CD14-positive monocyte (primary cell): ENCODE data around the gene INPP4A. TPM values are rescaled to one million over a fixed set of nuclear protein-coding genes. Genes with fewer than 3 reads are reported as not detected.

Experiments
- DNase-seq, 3 donors: peaks; one replicate each; pipeline ENCODE4 v3.0.0-alpha.2; 2011 to 2022
- H2AFZ ChIP-seq: 2 replicates; pipeline ENCODE4 v1.6.0; 2012; ENCODE audit warnings: mild to moderate bottlenecking, low read depth, low read length, inconsistent platforms; ENCODE audit not compliant: insufficient read depth, poor library complexity, severe bottlenecking
- H3K27ac ChIP-seq, 2 donors: 1 replicate in 1 of 2; 2 replicates in 1 of 2; pipeline ENCODE4 v1.5.1; 2012 to 2013; ENCODE audit warnings: low read length in 2 of 2, control low read depth in 1 of 2, inconsistent platforms in 1 of 2, low read depth in 1 of 2, mild to moderate bottlenecking in 1 of 2
- H3K27me3 ChIP-seq, 2 donors: one replicate each; pipeline versions ENCODE4 v1.6.0 to v1.6.1; 2011 to 2013; ENCODE audit warnings: low read length in 2 of 2; ENCODE audit not compliant: control insufficient read depth in 2 of 2, insufficient read depth in 2 of 2
- H3K36me3 ChIP-seq, 2 donors: replicated peaks in 1 of 2; 1 replicate in 1 of 2; 2 replicates in 1 of 2; pipeline versions ENCODE4 v1.5.1 to v1.6.1; 2012 to 2013; ENCODE audit warnings: low read length in 2 of 2, control low read depth in 1 of 2, inconsistent platforms in 1 of 2, mild to moderate bottlenecking in 1 of 2; ENCODE audit not compliant: insufficient read depth in 2 of 2, control insufficient read depth in 1 of 2
- H3K4me1 ChIP-seq, 2 donors: 1 replicate in 1 of 2; 2 replicates in 1 of 2; pipeline versions ENCODE4 v1.5.1 to v1.6.1; 2012 to 2013; ENCODE audit warnings: low read length in 2 of 2, control low read depth in 1 of 2, inconsistent platforms in 1 of 2, mild to moderate bottlenecking in 1 of 2, moderate library complexity in 1 of 2; ENCODE audit not compliant: insufficient read depth in 2 of 2, control insufficient read depth in 1 of 2
- H3K4me2 ChIP-seq: replicated peaks from 2 replicates; pipeline ENCODE3; 2012; ENCODE audit warnings: low read length, moderate library complexity, mild to moderate bottlenecking; ENCODE audit not compliant: poor library complexity, severe bottlenecking; ENCODE audit errors: extremely low read depth
- H3K4me3 ChIP-seq, 3 experiments: fragments of 200-600 bp in 1 of 3; sonication (generic) in 1 of 3; replicated peaks in 1 of 3; 1 replicate in 2 of 3; 2 replicates in 1 of 3; pipeline ENCODE4 v1.5.1; 2011 to 2013; ENCODE audit warnings: low read length in 3 of 3, mild to moderate bottlenecking in 3 of 3, control low read depth in 2 of 3, low read depth in 2 of 3, inconsistent platforms in 1 of 3, moderate library complexity in 1 of 3
- H3K79me2 ChIP-seq: 2 replicates; pipeline ENCODE4 v1.6.0; 2012; ENCODE audit warnings: mild to moderate bottlenecking, control low read depth, inconsistent platforms, low read length, moderate library complexity; ENCODE audit not compliant: insufficient read depth
- H3K9ac ChIP-seq: 2 replicates; pipeline ENCODE4 v1.6.0; 2017; ENCODE audit warnings: low read length, mild to moderate bottlenecking; ENCODE audit not compliant: insufficient read depth, poor library complexity, severe bottlenecking
- H3K9me3 ChIP-seq, 2 donors: replicated peaks in 1 of 2; 1 replicate in 1 of 2; 2 replicates in 1 of 2; pipeline versions ENCODE4 v1.5.1 to v1.6.1; 2012 to 2013; ENCODE audit warnings: low read length in 2 of 2, control low read depth in 1 of 2; ENCODE audit not compliant: control insufficient read depth in 1 of 2, insufficient read depth in 1 of 2
- H4K20me1 ChIP-seq: 2 replicates; pipeline ENCODE4 v1.6.0; 2012; ENCODE audit warnings: mild to moderate bottlenecking, low read length, control low read depth, moderate library complexity; ENCODE audit not compliant: insufficient read depth
- H3K27ac Mint-ChIP-seq, 7 donors: one replicate each; pipeline ENCODE4 v1.8.0; 2020; ENCODE audit warnings: mild to moderate bottlenecking in 7 of 7, mixed read lengths in 7 of 7, moderate library complexity in 6 of 7, inconsistent platforms in 2 of 7
- H3K27me3 Mint-ChIP-seq, 3 donors: one replicate each; pipeline ENCODE4 v1.8.0; 2021 to 2022; ENCODE audit warnings: low read depth in 3 of 3, mild to moderate bottlenecking in 3 of 3, mixed read lengths in 3 of 3, moderate library complexity in 3 of 3, inconsistent platforms in 1 of 3
- H3K36me3 Mint-ChIP-seq, 2 donors: one replicate each; pipeline ENCODE4 v1.8.0; 2020; ENCODE audit warnings: mixed read lengths in 2 of 2, inconsistent platforms in 1 of 2, mild to moderate bottlenecking in 1 of 2
- H3K4me1 Mint-ChIP-seq: one replicate; pipeline ENCODE4 v1.8.0; 2020; ENCODE audit warnings: mild to moderate bottlenecking, mixed read lengths
- H3K4me3 Mint-ChIP-seq, 2 donors: one replicate each; pipeline ENCODE4 v1.8.0; 2020; ENCODE audit warnings: mild to moderate bottlenecking in 2 of 2, mixed read lengths in 2 of 2, moderate library complexity in 1 of 2
- H3K9me3 Mint-ChIP-seq, 7 donors: one replicate each; pipeline ENCODE4 v1.8.0; 2020 to 2022; ENCODE audit warnings: mixed read lengths in 7 of 7, mild to moderate bottlenecking in 6 of 7, moderate library complexity in 6 of 7, inconsistent platforms in 2 of 7
- CTCF ChIP-seq: fragments of 200-600 bp; IDR thresholded peaks from one replicate; pipeline ENCODE4 v1.8.0; 2022; ENCODE audit warnings: antibody characterized with exemption, mild to moderate bottlenecking
- WGBS: methylation state at CpG from one replicate; pipeline ENCODE4 v1.1.5; 2013; ENCODE audit warnings: missing lambda C conversion rate; ENCODE audit not compliant: insufficient coverage; 5-methylcytosine and 5-hydroxymethylcytosine counted together
- intact Hi-C, 2 donors: fragments of 100-400 bp; cut with micrococcal nuclease; formaldehyde crosslinking; loops; one replicate each; pipeline versions ENCODE4 v1.15.0 to v1.15.1; 2023
- polyA plus RNA-seq, 3 donors: library from polyadenylated mRNA; depleted of rRNA in 1 of 3; unstranded in 2 of 3; stranded (reverse) in 1 of 3; fragments of 300-500 nt in 2 of 3; fragments of >200 nt in 1 of 3; fragmentation: Illumina TruSeq in 2 of 3; gene quantifications; 1 replicate in 2 of 3; 2 replicates in 1 of 3; pipeline ENCODE4 v1.2.3, GENCODE V29; 2012 to 2021

INPP4A gene
- polyA plus RNA-seq, 3 donors: 13.7 to 52.4 (median 20.7) TPM

- intact Hi-C loops: loop anchor here (2.0 to 5.0 kb wide), 2 partner anchors 41 to 43 kb away; no protein-coding TSS in a partner anchor
- H3K9ac ChIP-seq: peak overlapping the region; percentile 66
Observed at GRCh38 chr2:98463988-98464771, 19.5 kb downstream of the INPP4A start.

More at GRCh38 chr2:98463988-98464771, 19.5 kb downstream of the INPP4A start:
- no peaks in the 10 kb centered on the region for H3K27me3 ChIP-seq
- H3K79me2 ChIP-seq: peaks cover 74% of the 10 kb centered on the region
- Mint-ChIP-seq H3K4me1 (peaks cover 91% of the 10 kb centered on the region), H3K4me3 (peak overlapping the region; percentile 32 to 77), H3K27me3 (no peaks in the 10 kb centered on the region), H3K27ac (peak overlapping the region; percentile 96 to 99 (median 97)), H3K36me3 (peaks cover 19 to 32% of the 10 kb centered on the region in 2 donors), H3K9me3 (peaks cover 0 to 8% (median 3%) of the 10 kb centered on the region in 7 donors)
- H3K9me3 ChIP-seq: no peaks in the 10 kb centered on the region
- H3K4me2 ChIP-seq: peak overlapping the region; percentile 34
- peak; percentile 69 to 84 (median 80) for DNase-seq
- 0% methylated on average over 10 of the region's 10 CpGs for WGBS
- peak overlapping the region; percentile 93 to 97 for H3K27ac ChIP-seq
- peaks cover 0 to 1% of the 10 kb centered on the region in 2 donors for H3K36me3 ChIP-seq
- H3K4me3 ChIP-seq: peak overlapping the region in 1 of 3 experiments; percentile 23
- TF ChIP-seq CTCF: no peak
- peak overlapping the region; percentile 43 for H2AFZ ChIP-seq
- peaks cover 11% of the 10 kb centered on the region for H4K20me1 ChIP-seq
- peaks cover 91 to 99% of the 10 kb centered on the region in 2 donors for H3K4me1 ChIP-seq
